ENCODE results near the gene DOHH. TPM values are rescaled to one million over a fixed set of nuclear protein-coding genes. Genes with fewer than 3 reads are reported as not detected.

The DOHH gene
- total and polyA plus RNA-seq, 2 donors (not counting 3 experiments of a cell fraction or from before 2014, with no cell fraction given), result 8.7 to 15.2 TPM

- no peaks in the 10 kb centered on the region for H4K20me1 ChIP-seq (replicated peaks; ENCODE audit: control insufficient read depth, extremely low read depth, insufficient read depth, low read length)
- no peak overlapping the region for H3K4me2 ChIP-seq (ENCODE audit: insufficient read depth, low read length)
- H3K36me3 ChIP-seq (ENCODE audit: control insufficient read depth in 2 of 2, extremely low read depth in 1 of 2, insufficient read depth in 2 of 2, low read length in 2 of 2), result no peaks in the 10 kb centered on the region
- ChIA-PET POLR2A (no interaction called here), CTCF (interaction anchor here (1.5 kb wide), 1 partner anchor 150 kb away, joined by 5 read pairs; no protein-coding TSS in a partner anchor)
- H3K79me2 ChIP-seq (ENCODE audit: control insufficient read depth, insufficient read depth, low read length), result no peaks in the 10 kb centered on the region
- dilution Hi-C loops (cut with MboI; ENCODE audit: extremely low pct_ligation_motif_present, low sequenced_read_pairs), result no loop called here
- peaks cover 3 to 10% of the 10 kb centered on the region in 2 experiments for H3K27me3 ChIP-seq (ENCODE audit: control insufficient read depth in 2 of 2, insufficient read depth in 2 of 2, low read length in 2 of 2)
- FAIRE-seq (no peak), DNase-seq (ENCODE audit: low read depth, low spot score) (no peak)
- intact Hi-C loops (cut with micrococcal nuclease), result no loop called here
- no peak overlapping the region for H3K9ac ChIP-seq (replicated peaks; ENCODE audit: extremely low read depth, insufficient read depth, low read length)
- no peaks in the 10 kb centered on the region for H3K9me1 ChIP-seq (replicated peaks; ENCODE audit: control insufficient read depth, extremely low read depth, insufficient read depth, low read length)
- TF ChIP-seq EZH2 (IDR thresholded peaks at IDR 0.05; ENCODE audit: borderline replicate concordance, low read depth, low read length, severe bottlenecking) (no peak), POLR2AphosphoS5 (IDR thresholded peaks at IDR 0.05; ENCODE audit: insufficient read depth, low read depth, low read length) (no peak), MYC (IDR thresholded peaks at IDR 0.05; ENCODE audit: low read depth, low read length) (no peak), GATA2 (IDR thresholded peaks at IDR 0.05; ENCODE audit: insufficient read depth, insufficient read length, low read depth, low read length) (no peak), MAX (IDR thresholded peaks at IDR 0.05; ENCODE audit: insufficient read depth, insufficient read length) (no peak), CTCF (IDR thresholded peaks at IDR 0.05; ENCODE audit: extremely low read depth in 1 of 2, insufficient read depth in 1 of 2, low read depth in 1 of 2, low read length in 2 of 2) (no peak), JUN (IDR thresholded peaks at IDR 0.05; ENCODE audit: borderline replicate concordance, insufficient read depth, insufficient read length, low read depth) (no peak), FOS (IDR thresholded peaks at IDR 0.05; ENCODE audit: borderline replicate concordance, insufficient read depth, low read length) (no peak), POLR2A (IDR thresholded peaks at IDR 0.05; ENCODE audit: low read depth, low read length) (no peak)
- H2AFZ ChIP-seq (ENCODE audit: low read depth, low read length), result no peak overlapping the region
- BruUV-seq (replicated peaks), result no TSS peak
- H3K4me1 ChIP-seq (ENCODE audit: control insufficient read depth, extremely low read depth, insufficient read depth, low read length), result no peaks in the 10 kb centered on the region
- H3K27ac ChIP-seq (ENCODE audit: insufficient read depth, low read depth, low read length), result no peak overlapping the region
- H3K4me3 ChIP-seq (replicated peaks in 1 of 3; ENCODE audit: insufficient read depth in 1 of 3, low read depth in 1 of 3, low read length in 3 of 3), result no peak overlapping the region
- H3K9me3 ChIP-seq (replicated peaks; ENCODE audit: control insufficient read depth, insufficient read depth, low read length), result no peaks in the 10 kb centered on the region
These were observed 23.0 kb downstream of the DOHH start for GRCh38 chr19:3477506-3477905.

Data from endothelial cell of umbilical vein (primary cell).